Motor neuron (in vitro differentiated cells): ENCODE data around the gene SLC30A1. TPM values are rescaled to one million over a fixed set of nuclear protein-coding genes. Genes with fewer than 3 reads are reported as not detected.
A peak's percentile ranks its signal among the peaks of the same experiment; 100 is the strongest.
"Not testable (repeated sequence)": the region's sequence is repeated elsewhere in the genome, so short reads cannot be mapped to it uniquely, and the experiment has no call there.

ENCODE experiments used
- ATAC-seq, 8 experiments: fragments of 200-7000 bp; cut with Tn5 transposase; replicated peaks in 6 of 8; 2 replicates each; pipeline ENCODE4 v1.8.0; 2021; ENCODE audit warnings: mild to moderate bottlenecking in 8 of 8, moderate library complexity in 8 of 8
- H3K27ac ChIP-seq, 2 donors: fragments of 250-450 bp; sonication (Bioruptor Pico); 2 replicates each; pipeline ENCODE4 v1.9.0; 2021; ENCODE audit warnings: antibody characterized with exemption in 2 of 2, mild to moderate bottlenecking in 2 of 2, moderate library complexity in 1 of 2
- H3K4me1 ChIP-seq, 2 donors: fragments of 250-450 bp; sonication (Bioruptor Pico); replicated peaks in 1 of 2; 2 replicates each; pipeline ENCODE4 v1.6.1; 2021; ENCODE audit warnings: antibody characterized with exemption in 2 of 2, mild to moderate bottlenecking in 2 of 2, moderate library complexity in 1 of 2
- H3K4me3 ChIP-seq, 5 donors: fragments of 250-450 bp; sonication (Bioruptor Pico); 2 replicates each; pipeline ENCODE4 v1.9.0; 2021; ENCODE audit warnings: antibody characterized with exemption in 5 of 5, mild to moderate bottlenecking in 5 of 5, moderate library complexity in 4 of 5
- WGBS, 10 experiments: fragments of 450-650 bp; shearing (Covaris generic); methylation state at CpG; one replicate each; pipeline ENCODE4 v1.0.0; 2022; 5-methylcytosine and 5-hydroxymethylcytosine counted together
- in situ Hi-C, 9 experiments: fragments of 400-800 bp; cut with MboI; loops; one replicate each; pipeline ENCODE4 v1.15.0; 2021; ENCODE audit warnings: low sequenced_read_pairs in 9 of 9, low pct_unique_long_range_greater_than_20kb in 2 of 9; ENCODE audit not compliant: unreplicated experiment in 9 of 9
- total RNA-seq, 8 experiments: library from RNA; unstranded; fragments of 300-600 nt; gene quantifications; 2 replicates each; pipeline versions ENCODE4 v1.2.3 to v1.2.4, GENCODE V29; 2022

The SLC30A1 gene, protein sequence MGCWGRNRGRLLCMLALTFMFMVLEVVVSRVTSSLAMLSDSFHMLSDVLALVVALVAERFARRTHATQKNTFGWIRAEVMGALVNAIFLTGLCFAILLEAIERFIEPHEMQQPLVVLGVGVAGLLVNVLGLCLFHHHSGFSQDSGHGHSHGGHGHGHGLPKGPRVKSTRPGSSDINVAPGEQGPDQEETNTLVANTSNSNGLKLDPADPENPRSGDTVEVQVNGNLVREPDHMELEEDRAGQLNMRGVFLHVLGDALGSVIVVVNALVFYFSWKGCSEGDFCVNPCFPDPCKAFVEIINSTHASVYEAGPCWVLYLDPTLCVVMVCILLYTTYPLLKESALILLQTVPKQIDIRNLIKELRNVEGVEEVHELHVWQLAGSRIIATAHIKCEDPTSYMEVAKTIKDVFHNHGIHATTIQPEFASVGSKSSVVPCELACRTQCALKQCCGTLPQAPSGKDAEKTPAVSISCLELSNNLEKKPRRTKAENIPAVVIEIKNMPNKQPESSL
- total RNA-seq, result 10 to 100 TPM in 6 of 8 experiments, 1 to 10 TPM in 2; 7.0 to 50.3 (median 17.3) TPM

DNA sequence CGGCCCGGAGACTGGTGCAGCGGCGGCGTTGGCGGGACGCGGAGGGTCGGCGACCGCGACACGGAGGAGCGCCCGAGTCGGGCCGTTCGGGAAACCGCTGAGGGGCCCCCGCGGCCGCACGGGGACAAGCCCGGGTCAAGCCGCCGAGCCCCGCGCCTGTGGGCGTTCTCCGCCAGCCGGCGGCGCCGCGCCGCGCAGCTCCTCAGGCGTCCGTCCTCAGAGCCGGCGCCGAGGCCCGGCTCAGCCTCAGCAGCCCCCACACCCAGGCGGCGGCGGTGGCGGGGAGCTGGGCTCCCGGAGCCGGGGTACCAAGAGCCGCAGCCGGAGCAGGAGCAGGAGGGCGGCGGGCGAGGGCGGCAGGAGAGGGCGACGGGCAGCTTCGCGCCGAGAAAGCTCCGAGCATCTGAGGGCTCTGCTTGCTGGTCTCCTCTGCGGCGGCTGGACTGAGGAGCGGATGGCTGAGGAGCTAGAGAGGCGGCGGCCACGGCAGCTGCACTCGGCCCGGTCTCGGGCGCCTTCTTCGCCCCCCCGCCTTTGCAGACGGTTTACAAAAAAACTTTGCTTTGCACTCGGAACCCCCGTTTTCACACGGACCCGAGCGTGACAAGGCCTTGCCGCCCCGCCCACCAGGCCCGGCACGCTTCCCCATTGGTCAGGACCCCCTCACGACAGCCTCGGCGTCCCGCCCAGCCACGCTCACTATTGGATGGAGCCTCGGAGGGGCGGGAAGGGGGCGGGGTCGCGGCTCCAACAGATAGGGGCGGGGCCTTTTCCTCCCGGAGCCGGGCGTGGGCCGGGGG, at the start of gene SLC30A1:
Gene SLC30A1, minus strand, starts transcription at position 522 of the 800 bp plus-strand sequence. CDS start 549 bp downstream, outside the sequence.
- in situ Hi-C loops, result loop anchor here in 1 of 9 experiments (10.0 kb wide), 1 partner anchor 76 kb away; no protein-coding TSS in a partner anchor
- 0% methylated on average over 2 to 13 of the region's 98 CpGs; no CpG with 5 or more reads in 6 of the 10 experiments for whole genome bisulfite sequencing, 10 experiments
- H3K27ac ChIP-seq, result peak within 1 kb of the TSS; percentile 46 to 72

GRCh38 chr1:211628417-211628816, 49.5 kb upstream of the SLC30A1 start:
- Histone ChIP-seq H3K4me3 (no peak overlapping the region), H3K27ac (no peak overlapping the region), H3K4me1 (peaks cover 4 to 11% of the 10 kb centered on the region in 2 donors)
- WGBS, 10 experiments, result 20 to 83% (median 55%) methylated on average over 1 to 4 of the region's 4 CpGs; no CpG with 5 or more reads in 2 of the 10 experiments
- in situ Hi-C loops, result no loop called here
- ATAC-seq, result peak in 4 of 8 experiments; percentile 63 to 89 (median 69)

More for the DNA sequence above, at the start of gene SLC30A1:
- peak; percentile 81 to 95 (median 93) for ATAC-seq
- Histone ChIP-seq H3K4me3 (peak within 1 kb of the TSS; percentile 69 to 96 (median 83)), H3K4me1 (peaks cover 10 to 11% of the 10 kb centered on the region in 2 donors)

GRCh38 chr1:211627259-211627658, 48.3 kb upstream of the SLC30A1 start:
- no peak overlapping the region for H3K27ac ChIP-seq
- no peak overlapping the region for H3K4me3 ChIP-seq
- in situ Hi-C loops, result no loop called here
- 60 to 100% (median 86%) methylated on average over 1 to 4 of the region's 4 CpGs; no CpG with 5 or more reads in 3 of the 10 experiments for WGBS, 10 experiments
- H3K4me1 ChIP-seq, result peaks cover 0 to 7% of the 10 kb centered on the region in 2 donors
- peak in 1 of 8 experiments; percentile 10 for ATAC-seq

DNA sequence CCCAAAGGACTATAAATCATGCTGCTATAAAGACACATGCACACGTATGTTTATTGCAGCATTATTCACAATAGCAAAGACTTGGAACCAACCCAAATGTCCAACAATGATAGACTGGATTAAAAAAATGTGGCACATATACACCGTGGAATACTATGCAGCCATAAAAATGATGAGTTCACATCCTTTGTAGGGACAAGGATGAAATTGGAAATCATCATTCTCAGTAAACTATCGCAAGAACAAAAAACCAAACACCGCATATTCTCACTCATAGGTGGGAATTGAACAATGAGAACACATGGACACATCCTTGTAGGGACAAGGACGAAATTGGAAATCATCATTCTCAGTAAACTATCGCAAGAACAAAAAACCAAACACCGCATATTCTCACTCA, 46.9 kb upstream of the SLC30A1 start:
- in situ Hi-C loops, H3K4me1 ChIP-seq, H3K27ac ChIP-seq, ATAC-seq, H3K4me3 ChIP-seq: not testable (repeated sequence)
- WGBS, 10 experiments, result 100% methylated on average over 1 of the region's 7 CpGs; no CpG with 5 or more reads in 9 of the 10 experiments

DNA sequence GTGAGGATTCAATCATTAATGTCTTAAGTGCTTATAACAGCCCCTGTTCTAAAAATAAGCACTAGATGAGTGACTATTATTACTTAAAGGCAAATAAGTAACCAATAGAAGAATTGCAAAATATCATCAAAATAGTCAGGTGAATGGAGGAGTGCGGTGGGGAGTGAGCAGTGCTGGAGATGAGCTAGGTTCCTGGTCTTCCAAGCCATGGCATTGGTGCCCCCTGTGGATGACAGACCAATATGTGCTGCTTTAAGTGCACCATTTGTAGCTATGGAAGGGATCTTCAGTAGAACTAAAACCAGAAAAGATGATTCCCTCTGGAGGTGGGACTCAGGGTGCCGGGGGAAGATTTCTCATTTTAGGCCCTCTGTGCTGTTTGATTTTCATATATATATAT, 46.1 kb upstream of the SLC30A1 start:
- H3K4me3 ChIP-seq, result no peak overlapping the region
- no peak overlapping the region for H3K27ac ChIP-seq
- WGBS, 10 experiments, result 83 to 100% (median 100%) methylated on average over 1 to 2 of the region's 2 CpGs; no CpG with 5 or more reads in 2 of the 10 experiments
- in situ Hi-C loops, result no loop called here
- ATAC-seq, result peak in 2 of 8 experiments; percentile 37 to 39
- peaks cover 0 to 7% of the 10 kb centered on the region in 2 donors for H3K4me1 ChIP-seq

GRCh38 chr1:211623515-211623914, 44.6 kb upstream of the SLC30A1 start:
- H3K27ac ChIP-seq, result no peak overlapping the region
- no peak for ATAC-seq
- peaks cover 0 to 3% of the 10 kb centered on the region in 2 donors for H3K4me1 ChIP-seq
- in situ Hi-C loops, result no loop called here
- WGBS, 10 experiments, result 70 to 100% (median 81%) methylated on average over 1 to 3 of the region's 3 CpGs
- no peak overlapping the region for H3K4me3 ChIP-seq

DNA sequence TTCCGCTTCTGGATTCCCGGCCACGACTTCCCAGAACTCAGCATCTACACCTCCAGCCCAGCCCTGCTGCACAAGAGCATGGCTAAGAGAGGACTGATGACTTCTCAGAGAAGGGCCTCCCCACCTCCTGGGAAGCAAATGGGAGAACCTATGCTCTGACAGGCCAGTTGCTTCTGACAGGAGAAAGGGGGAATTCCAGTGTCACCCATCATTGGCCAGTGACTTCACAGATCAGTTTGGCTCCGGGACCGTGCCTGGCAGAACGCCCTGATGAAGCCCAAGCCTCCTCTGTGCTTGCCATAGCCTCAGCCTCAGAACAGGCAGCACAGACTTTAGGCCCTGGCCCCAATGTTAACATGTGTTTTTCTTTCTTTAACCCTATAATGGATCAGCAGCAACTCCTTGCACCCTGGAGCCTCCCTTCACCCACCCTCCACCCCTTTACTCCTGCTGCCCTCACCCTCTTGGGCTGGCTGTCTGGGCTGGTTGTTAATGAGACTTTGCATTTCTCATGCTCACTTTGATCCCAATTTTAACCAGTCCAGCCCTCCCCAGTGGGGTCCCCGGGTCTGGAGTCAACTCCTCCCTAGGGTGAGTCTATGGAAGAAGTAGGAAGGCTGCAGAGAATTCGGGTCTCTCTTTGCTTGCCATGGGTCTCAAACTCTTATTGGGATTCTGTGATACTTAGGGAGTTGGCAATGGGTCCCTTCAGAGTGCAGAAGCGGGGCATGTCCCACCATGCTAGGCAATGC, 42.7 kb upstream of the SLC30A1 start:
- Histone ChIP-seq H3K4me1 (no peaks in the 10 kb centered on the region), H3K4me3 (no peak overlapping the region), H3K27ac (no peak overlapping the region)
- WGBS, 10 experiments, result 50 to 96% (median 76%) methylated on average over 2 to 9 of the region's 9 CpGs; no CpG with 5 or more reads in 1 of the 10 experiments
- in situ Hi-C loops, result no loop called here
- peak in 2 of 8 experiments; percentile 60 to 65 for ATAC-seq

GRCh38 chr1:211620097-211620496, 41.1 kb upstream of the SLC30A1 start:
- 43 to 100% (median 83%) methylated on average over 1 to 5 of the region's 5 CpGs; no CpG with 5 or more reads in 3 of the 10 experiments for WGBS, 10 experiments
- Histone ChIP-seq H3K4me1 (no peaks in the 10 kb centered on the region), H3K27ac (no peak overlapping the region), H3K4me3 (no peak overlapping the region)
- in situ Hi-C loops, result no loop called here
- ATAC-seq, result no peak

DNA sequence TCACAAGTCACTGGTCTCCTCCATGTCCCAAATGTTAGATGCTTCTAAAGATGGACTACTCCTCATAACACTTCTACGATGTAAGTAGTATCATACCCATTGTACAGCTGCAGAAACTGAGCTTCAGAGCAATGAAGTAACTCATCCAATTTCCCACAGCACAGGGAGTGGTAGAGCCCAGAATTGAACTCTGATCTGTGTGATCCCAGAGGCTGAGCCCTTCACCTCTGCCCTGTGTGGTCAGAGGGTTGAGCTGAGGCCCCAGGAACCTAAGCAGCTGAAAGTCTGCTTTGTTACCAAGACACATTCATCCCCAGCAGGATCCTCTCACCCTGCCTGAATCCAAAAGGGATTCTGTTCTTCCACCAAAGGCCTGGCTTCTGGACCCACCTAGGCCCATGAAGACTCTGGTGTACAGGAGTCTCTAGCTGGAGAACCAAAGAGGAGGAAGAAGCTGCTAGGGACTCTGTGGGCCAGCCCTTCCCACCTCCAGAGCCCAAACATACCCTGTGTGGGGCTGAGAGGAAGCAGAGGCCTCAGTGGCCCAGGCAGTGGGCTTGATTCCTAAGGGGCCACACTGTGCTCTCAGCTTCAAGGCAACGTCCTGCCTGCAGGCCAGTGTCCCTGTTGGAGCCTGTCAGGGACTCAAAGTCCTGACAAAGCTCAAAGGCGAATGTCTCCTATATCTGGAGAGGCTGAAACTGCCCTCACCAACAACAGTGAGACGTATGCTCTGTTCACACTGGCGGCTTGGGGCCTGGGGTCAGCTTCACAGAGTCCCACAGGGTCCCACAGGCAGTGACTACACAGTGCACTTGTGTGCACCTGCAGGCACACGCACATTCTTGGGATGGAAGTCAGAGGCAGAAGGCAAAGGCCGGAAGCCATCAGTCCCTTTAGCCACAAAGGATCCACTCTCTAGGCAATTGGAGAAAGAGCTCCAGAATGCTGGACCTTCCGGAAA, 40.4 kb upstream of the SLC30A1 start:
- H3K4me1 ChIP-seq, result no peaks in the 10 kb centered on the region
- no peak overlapping the region for H3K27ac ChIP-seq
- no peak for ATAC-seq
- WGBS, 10 experiments, result 70 to 93% (median 83%) methylated on average over 1 to 6 of the region's 8 CpGs; no CpG with 5 or more reads in 2 of the 10 experiments
- H3K4me3 ChIP-seq, result no peak overlapping the region
- in situ Hi-C loops, result no loop called here

- Histone ChIP-seq H3K27ac (no peak overlapping the region), H3K4me3 (no peak overlapping the region), H3K4me1 (peaks cover 0 to 2% of the 10 kb centered on the region in 2 donors)
- ATAC-seq, result no peak
- in situ Hi-C loops, result no loop called here
- WGBS, 10 experiments, result 80 to 100% (median 95%) methylated on average over 1 to 3 of the region's 5 CpGs; no CpG with 5 or more reads in 5 of the 10 experiments
Measured at GRCh38 chr1:211616965-211617297, 38.0 kb upstream of the SLC30A1 start.

- ATAC-seq, result no peak
- in situ Hi-C loops, result no loop called here
- WGBS, 10 experiments, result 50 to 100% (median 85%) methylated on average over 2 to 11 of the region's 13 CpGs; no CpG with 5 or more reads in 3 of the 10 experiments
- peaks cover 0 to 2% of the 10 kb centered on the region in 2 donors for H3K4me1 ChIP-seq
- no peak overlapping the region for H3K27ac ChIP-seq
- no peak overlapping the region for H3K4me3 ChIP-seq
Measured at GRCh38 chr1:211616231-211616964, 37.4 kb upstream of the SLC30A1 start.
